GM10266 (cell line): ENCODE data around the gene UCP2.

Experiments used
- DNase-seq: peaks from one replicate; pipeline ENCODE4 v3.0.0; 2012; ENCODE audit errors: extremely low spot score
- CTCF ChIP-seq: IDR thresholded peaks from 2 replicates; pipeline ENCODE4 v1.5.1; 2012; ENCODE audit warnings: mild to moderate bottlenecking, low read depth; ENCODE audit not compliant: control insufficient read depth, insufficient read depth; ENCODE audit errors: missing control alignments

The UCP2 gene

GRCh38 chr11:74014880-74015279 is 32.2 kb upstream of the UCP2 start:
- TF ChIP-seq CTCF: no peak
- DNase-seq: no peak

GRCh38 chr11:74013141-74013540 is 30.5 kb upstream of the UCP2 start:
- DNase-seq: no peak
- no peak for TF ChIP-seq CTCF

- TF ChIP-seq CTCF: no peak
- no peak for DNase-seq
Observed at GRCh38 chr11:74012074-74012809, 29.6 kb upstream of the UCP2 start.

GRCh38 chr11:74011360-74012073 is 28.9 kb upstream of the UCP2 start:
- TF ChIP-seq CTCF: no peak
- peak; percentile 67 for DNase-seq

- DNase-seq: no peak
Observed at GRCh38 chr11:74010306-74011300, 28.0 kb upstream of the UCP2 start.

More at GRCh38 chr11:74010306-74011300, 28.0 kb upstream of the UCP2 start:
- no peak for TF ChIP-seq CTCF
